Fibroblast of mammary gland (primary cell): ENCODE measurements around the gene ACSL1.

Experiments
- DNase-seq: peaks from one replicate; pipeline ENCODE4 v3.0.0-alpha.2; 2010; ENCODE audit warnings: low read depth
- H3K4me3 ChIP-seq: 2 replicates; pipeline ENCODE4 v1.5.1; 2011; ENCODE audit warnings: low read depth, mild to moderate bottlenecking, low read length, moderate library complexity; ENCODE audit not compliant: control insufficient read depth
- CTCF ChIP-seq: conservative IDR thresholded peaks from 2 replicates; pipeline ENCODE4 v1.5.1; 2011; ENCODE audit warnings: low read depth, low read length, inconsistent platforms; ENCODE audit not compliant: control insufficient read depth, insufficient read depth

The ACSL1 gene

GRCh38 chr4:184727430-184727829 is 98.3 kb downstream of the ACSL1 start:
- DNase-seq: no peak
- no peak for TF ChIP-seq CTCF
- no peak overlapping the region for H3K4me3 ChIP-seq

GRCh38 chr4:184722798-184723197 is 103.0 kb downstream of the ACSL1 start:
- DNase-seq: no peak
- no peak overlapping the region for H3K4me3 ChIP-seq
- no peak for TF ChIP-seq CTCF

GRCh38 chr4:184721254-184721653 is 104.5 kb downstream of the ACSL1 start:
- TF ChIP-seq CTCF: no peak
- DNase-seq: no peak
- no peak overlapping the region for H3K4me3 ChIP-seq

- no peak overlapping the region for H3K4me3 ChIP-seq
- TF ChIP-seq CTCF: no peak
- no peak for DNase-seq
These were observed 106.4 kb downstream of the ACSL1 start for GRCh38 chr4:184719407-184719806.

GRCh38 chr4:184715526-184715925 is 110.2 kb downstream of the ACSL1 start:
- DNase-seq: no peak
- H3K4me3 ChIP-seq: no peak overlapping the region
- no peak for TF ChIP-seq CTCF

GRCh38 chr4:184713887-184714286 is 111.9 kb downstream of the ACSL1 start:
- DNase-seq: no peak
- no peak for TF ChIP-seq CTCF
- H3K4me3 ChIP-seq: no peak overlapping the region

- no peak for DNase-seq
- TF ChIP-seq CTCF: no peak
- H3K4me3 ChIP-seq: no peak overlapping the region
These were observed 113.4 kb downstream of the ACSL1 start for GRCh38 chr4:184712322-184712721.
